ENCODE data around the gene ULK2.

GRCh38 chr17:19877364-19877945 is 9.7 kb upstream of the ULK2 start:
- no peak for TF ChIP-seq RAD21 (IDR thresholded peaks at IDR 0.05; ENCODE audit: low read depth)
- TF ChIP-seq EP300 (IDR thresholded peaks at IDR 0.05; ENCODE audit: borderline replicate concordance), result no peak
- TF ChIP-seq REST (IDR thresholded peaks at IDR 0.05; ENCODE audit: low read depth), result no peak
- no peak for TF ChIP-seq TAF1 (IDR thresholded peaks at IDR 0.05; ENCODE audit: low read depth)
- no peak for TF ChIP-seq EGR1 (IDR thresholded peaks at IDR 0.05)

All from Ishikawa (cell line).